Medulla oblongata (tissue), 1 donor: Measurements from ENCODE around the gene HEPHL1.
"Not testable (repeated sequence)": the region's sequence is repeated elsewhere in the genome, so short reads cannot be mapped to it uniquely, and the experiment has no call there.

Experiments used
- DNase-seq: peaks from one replicate; pipeline ENCODE4 v3.0.0-alpha.2; 2015; ENCODE audit errors: extremely low spot score

The HEPHL1 gene

GRCh38 chr11:94020777-94021481 lies at the start of gene HEPHL1:
HEPHL1 (plus strand) TSS chr11:94021354; CDS start chr11:94021369, 15 bp downstream.
- no peak for DNase-seq

- DNase-seq: no peak
Observed at GRCh38 chr11:93972790-93973189, 48.4 kb upstream of the HEPHL1 start.

GRCh38 chr11:93973322-93974051 lies 47.7 kb upstream of the HEPHL1 start:
- DNase-seq: not testable (repeated sequence)

- DNase-seq: no peak
Observed at GRCh38 chr11:93974759-93975158, 46.4 kb upstream of the HEPHL1 start.

GRCh38 chr11:93976577-93977254 lies 44.4 kb upstream of the HEPHL1 start:
- DNase-seq: not testable (repeated sequence)

- DNase-seq: no peak
Observed at GRCh38 chr11:93983542-93984195, 37.5 kb upstream of the HEPHL1 start.

- no peak for DNase-seq
Observed at GRCh38 chr11:93984196-93984567, 37.0 kb upstream of the HEPHL1 start.

GRCh38 chr11:93984936-93985335 lies 36.2 kb upstream of the HEPHL1 start:
- peak; percentile 12 for DNase-seq

GRCh38 chr11:93986716-93987115 lies 34.4 kb upstream of the HEPHL1 start:
- no peak for DNase-seq

GRCh38 chr11:93988455-93988854 lies 32.7 kb upstream of the HEPHL1 start:
- no peak for DNase-seq

GRCh38 chr11:93988912-93989311 lies 32.2 kb upstream of the HEPHL1 start:
- no peak for DNase-seq

- no peak for DNase-seq
Observed at GRCh38 chr11:93993747-93994146, 27.4 kb upstream of the HEPHL1 start.

- no peak for DNase-seq
Observed at GRCh38 chr11:93997741-93998140, 23.4 kb upstream of the HEPHL1 start.

GRCh38 chr11:94000659-94001058 lies 20.5 kb upstream of the HEPHL1 start:
- no peak for DNase-seq

GRCh38 chr11:94002226-94002625 lies 18.9 kb upstream of the HEPHL1 start:
- no peak for DNase-seq

GRCh38 chr11:94007426-94007825 lies 13.7 kb upstream of the HEPHL1 start:
- no peak for DNase-seq

GRCh38 chr11:94007906-94008305 lies 13.2 kb upstream of the HEPHL1 start:
- no peak for DNase-seq

- no peak for DNase-seq
Observed at GRCh38 chr11:94010136-94010535, 11.0 kb upstream of the HEPHL1 start.

- DNase-seq: no peak
Observed at GRCh38 chr11:94011478-94011877, 9.7 kb upstream of the HEPHL1 start.

- DNase-seq: no peak
Observed at GRCh38 chr11:94017446-94017845, 3.7 kb upstream of the HEPHL1 start.

- no peak for DNase-seq
Observed at GRCh38 chr11:94018721-94019120, 2.4 kb upstream of the HEPHL1 start.

GRCh38 chr11:94023856-94024255 lies 2.7 kb downstream of the HEPHL1 start:
- DNase-seq: no peak
